Measurements from ENCODE around the gene IRF3. TPM values are rescaled to one million over a fixed set of nuclear protein-coding genes. Genes with fewer than 3 reads are reported as not detected.

Gene IRF3
- total RNA-seq, 1 experiment from 2014 or later: 205 TPM

DNA sequence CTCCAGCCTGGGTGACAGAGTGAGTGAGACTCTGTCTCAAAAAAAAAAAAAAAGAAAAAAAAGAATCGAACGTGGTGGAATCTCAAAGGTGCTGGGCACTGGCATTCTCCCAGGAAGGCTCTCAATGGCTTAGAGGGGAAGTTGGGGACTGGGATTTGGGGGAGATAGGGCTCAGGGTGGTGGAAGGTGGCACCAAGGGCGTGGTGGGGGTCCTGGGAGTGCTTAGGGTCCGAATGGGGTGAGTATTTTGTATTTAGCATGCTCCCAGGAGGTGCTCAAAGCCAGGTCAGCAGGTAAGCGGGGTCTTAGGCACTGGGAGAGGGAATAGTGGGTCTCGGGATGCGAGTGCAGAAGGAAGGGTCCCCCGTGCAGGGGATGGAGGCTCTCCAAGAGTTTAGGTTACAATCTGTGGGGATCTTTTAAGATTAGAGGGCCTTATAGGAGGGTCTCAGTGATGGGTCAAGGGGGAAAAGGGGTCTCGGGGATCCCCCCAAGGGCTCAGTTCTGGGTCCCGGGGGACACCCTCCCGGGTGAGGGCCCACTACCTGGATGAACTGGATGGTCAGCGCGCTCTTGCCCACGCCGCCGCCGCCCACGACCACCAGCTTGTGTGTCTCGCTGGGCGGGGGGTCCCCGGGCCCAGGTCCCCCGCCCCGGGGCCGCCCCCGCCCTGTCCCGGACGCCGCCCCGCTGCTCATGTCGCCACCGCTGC, 26.1 kb downstream of the IRF3 start:
- Histone ChIP-seq H3T11ph (ENCODE audit: low read length) (no peak overlapping the region), H3K27ac (ENCODE audit: insufficient read length, low read depth, low read length) (no peak overlapping the region)
- no peak for DNase-seq

More for the DNA sequence above, 26.1 kb downstream of the IRF3 start:
- Mint-ChIP-seq H3K36me3 (ENCODE audit: insufficient read depth in 1 of 3, low read depth in 3 of 3) (peaks cover 2 to 11% (median 4%) of the 10 kb centered on the region in 3 experiments; a peak in 5 of 7 replicates), H3K4me3 (peak overlapping the region; percentile 60 to 94), H3K27ac (peak overlapping the region in 2 of 3 experiments; percentile 36 to 87; a peak in 3 of 7 replicates), H3K27me3 (ENCODE audit: low read depth) (peaks cover 25% of the 10 kb centered on the region), H3K9me3 (no peaks in the 10 kb centered on the region; a peak in 1 of 5 replicates), H3K4me1 (peaks cover 62 to 75% of the 10 kb centered on the region in 2 experiments)
- H2BK5ac ChIP-seq (ENCODE audit: insufficient read length, low read length): no peak overlapping the region
- no peak overlapping the region for H4K5ac ChIP-seq (ENCODE audit: insufficient read length, low read depth, low read length)
- H4K8ac ChIP-seq (replicated peaks; ENCODE audit: insufficient read length, low read depth, low read length): no peak overlapping the region
- H3K79me1 ChIP-seq (ENCODE audit: insufficient read depth, low read depth, low read length, poor library complexity, severe bottlenecking): peaks cover 10% of the 10 kb centered on the region
- peaks cover 18% of the 10 kb centered on the region for H3K23me2 ChIP-seq (ENCODE audit: insufficient read length, low read depth, low read length, poor library complexity, severe bottlenecking)
- no peak overlapping the region for H3K4ac ChIP-seq (ENCODE audit: low read depth, low read length)
- no peak overlapping the region for H2BK120ac ChIP-seq (ENCODE audit: low read depth, low read length, poor library complexity, severe bottlenecking)
- H3K18ac ChIP-seq (ENCODE audit: insufficient read length, low read depth, low read length): no peak overlapping the region
- no peaks in the 10 kb centered on the region; the same call in 1 of the 2 replicates for H3K4me1 ChIP-seq (ENCODE audit: insufficient read depth, low read length)
- TF ChIP-seq, protein P1, sequence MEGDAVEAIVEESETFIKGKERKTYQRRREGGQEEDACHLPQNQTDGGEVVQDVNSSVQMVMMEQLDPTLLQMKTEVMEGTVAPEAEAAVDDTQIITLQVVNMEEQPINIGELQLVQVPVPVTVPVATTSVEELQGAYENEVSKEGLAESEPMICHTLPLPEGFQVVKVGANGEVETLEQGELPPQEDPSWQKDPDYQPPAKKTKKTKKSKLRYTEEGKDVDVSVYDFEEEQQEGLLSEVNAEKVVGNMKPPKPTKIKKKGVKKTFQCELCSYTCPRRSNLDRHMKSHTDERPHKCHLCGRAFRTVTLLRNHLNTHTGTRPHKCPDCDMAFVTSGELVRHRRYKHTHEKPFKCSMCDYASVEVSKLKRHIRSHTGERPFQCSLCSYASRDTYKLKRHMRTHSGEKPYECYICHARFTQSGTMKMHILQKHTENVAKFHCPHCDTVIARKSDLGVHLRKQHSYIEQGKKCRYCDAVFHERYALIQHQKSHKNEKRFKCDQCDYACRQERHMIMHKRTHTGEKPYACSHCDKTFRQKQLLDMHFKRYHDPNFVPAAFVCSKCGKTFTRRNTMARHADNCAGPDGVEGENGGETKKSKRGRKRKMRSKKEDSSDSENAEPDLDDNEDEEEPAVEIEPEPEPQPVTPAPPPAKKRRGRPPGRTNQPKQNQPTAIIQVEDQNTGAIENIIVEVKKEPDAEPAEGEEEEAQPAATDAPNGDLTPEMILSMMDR (conservative IDR thresholded peaks at IDR 0.05): no peak
- no peaks in the 10 kb centered on the region for H4K20me1 ChIP-seq (ENCODE audit: control insufficient read depth, insufficient read depth, insufficient read length)
- H2BK20ac ChIP-seq (ENCODE audit: low read depth, low read length, poor library complexity, severe bottlenecking): no peak overlapping the region
- no peak overlapping the region for H3K23ac ChIP-seq (ENCODE audit: insufficient read length, low read depth, low read length)
- peak overlapping the region; percentile 51 for H3K4me2 ChIP-seq (ENCODE audit: insufficient read depth, insufficient read length, low read length)
- no peak overlapping the region for H2AFZ ChIP-seq (ENCODE audit: low read length)
- no peak overlapping the region for H2AK5ac ChIP-seq (ENCODE audit: insufficient read length, low read length)
- H3K9ac ChIP-seq (ENCODE audit: extremely low read depth, insufficient read length, low read length): no peak overlapping the region
- no peak overlapping the region for H3K56ac ChIP-seq (ENCODE audit: insufficient read length, low read depth, low read length)
- no peak overlapping the region for H3K14ac ChIP-seq (ENCODE audit: insufficient read depth, low read length)
- H4K91ac ChIP-seq (ENCODE audit: insufficient read length, low read depth, low read length): no peak overlapping the region
- H3K9me3 ChIP-seq (ENCODE audit: control insufficient read depth, low read depth, low read length): no peaks in the 10 kb centered on the region
- H2BK15ac ChIP-seq (ENCODE audit: low read depth, low read length): no peak overlapping the region
- WGBS (ENCODE audit: extremely low coverage, insufficient read length, low lambda C conversion rate): no CpG with 5 or more reads among the region's 31 CpGs
- H2BK12ac ChIP-seq (ENCODE audit: insufficient read length, low read depth, low read length): no peak overlapping the region
- no peaks in the 10 kb centered on the region for H3K27me3 ChIP-seq (ENCODE audit: insufficient read depth, low read length)
- peaks cover 9% of the 10 kb centered on the region for H3K79me2 ChIP-seq (ENCODE audit: insufficient read depth, low read length)
